A549 (cell line): ENCODE data around the gene TNS1.

Experiments used
- CBX2 ChIP-seq: fragments of 200-600 bp; sonication (generic); IDR thresholded peaks from 2 replicates; pipeline ENCODE4 v1.6.1; 2016; ENCODE audit warnings: low read depth, mild to moderate bottlenecking, borderline replicate concordance
- CTCF ChIP-seq: fragments of >200 bp; sonication (Bioruptor Twin); formaldehyde crosslinking; IDR thresholded peaks from 3 replicates; pipeline ENCODE4 v1.5.1; 2016
- NR3C1 ChIP-seq: fragments of >200 bp; sonication (Bioruptor Twin); formaldehyde crosslinking; IDR thresholded peaks from 3 replicates; pipeline ENCODE4 v1.6.1; 2017
- PHF8 ChIP-seq: fragments of 200-600 bp; sonication (generic); IDR thresholded peaks from 2 replicates; pipeline ENCODE4 v1.6.1; 2016; ENCODE audit warnings: low read depth, mild to moderate bottlenecking, antibody characterized with exemption, moderate library complexity, borderline replicate concordance
- POLR2A ChIP-seq: IDR thresholded peaks from 2 replicates; pipeline ENCODE4 v1.6.1; 2012; ENCODE audit warnings: mild to moderate bottlenecking, low read length
- POLR2AphosphoS2 ChIP-seq: conservative IDR thresholded peaks from 2 replicates; pipeline ENCODE4 v1.6.1; 2012; ENCODE audit warnings: low read length, improper control_type of control experiment, inconsistent platforms
- RCOR1 ChIP-seq: fragments of 150-350 bp; IDR thresholded peaks from 2 replicates; pipeline ENCODE4 v1.6.1; 2014; ENCODE audit warnings: antibody characterized with exemption, low read length, low read depth
- RFX5 ChIP-seq: fragments of 450-650 bp; IDR thresholded peaks from 2 replicates; pipeline ENCODE4 v1.7.1; 2014; ENCODE audit warnings: antibody characterized with exemption, mild to moderate bottlenecking, moderate library complexity
- RNF2 ChIP-seq: fragments of 200-600 bp; sonication (generic); IDR thresholded peaks from 2 replicates; pipeline ENCODE4 v1.6.1; 2016; ENCODE audit warnings: low read depth, mild to moderate bottlenecking, antibody characterized with exemption, moderate library complexity, borderline replicate concordance
- SREBF2 ChIP-seq: fragments of 450-650 bp; IDR thresholded peaks from 2 replicates; pipeline ENCODE4 v1.6.1; 2014; ENCODE audit warnings: mild to moderate bottlenecking, moderate library complexity
- TF ChIP-seq, protein P1 (sequence below): fragments of 200-600 bp; sonication (generic); IDR thresholded peaks from 2 replicates; pipeline ENCODE4 v1.6.1; 2016; ENCODE audit warnings: antibody characterized with exemption, mild to moderate bottlenecking, moderate library complexity
- TF ChIP-seq, protein P2 (sequence below): fragments of 450-650 bp; IDR thresholded peaks from 2 replicates; pipeline ENCODE4 v1.6.1; 2014; ENCODE audit warnings: antibody characterized with exemption

- TF ChIP-seq CTCF = no peak
- TF ChIP-seq PHF8 = no peak
- TF ChIP-seq CBX2 = no peak
- no peak for TF ChIP-seq POLR2A
- TF ChIP-seq POLR2AphosphoS2 = no peak
- TF ChIP-seq, protein P1, sequence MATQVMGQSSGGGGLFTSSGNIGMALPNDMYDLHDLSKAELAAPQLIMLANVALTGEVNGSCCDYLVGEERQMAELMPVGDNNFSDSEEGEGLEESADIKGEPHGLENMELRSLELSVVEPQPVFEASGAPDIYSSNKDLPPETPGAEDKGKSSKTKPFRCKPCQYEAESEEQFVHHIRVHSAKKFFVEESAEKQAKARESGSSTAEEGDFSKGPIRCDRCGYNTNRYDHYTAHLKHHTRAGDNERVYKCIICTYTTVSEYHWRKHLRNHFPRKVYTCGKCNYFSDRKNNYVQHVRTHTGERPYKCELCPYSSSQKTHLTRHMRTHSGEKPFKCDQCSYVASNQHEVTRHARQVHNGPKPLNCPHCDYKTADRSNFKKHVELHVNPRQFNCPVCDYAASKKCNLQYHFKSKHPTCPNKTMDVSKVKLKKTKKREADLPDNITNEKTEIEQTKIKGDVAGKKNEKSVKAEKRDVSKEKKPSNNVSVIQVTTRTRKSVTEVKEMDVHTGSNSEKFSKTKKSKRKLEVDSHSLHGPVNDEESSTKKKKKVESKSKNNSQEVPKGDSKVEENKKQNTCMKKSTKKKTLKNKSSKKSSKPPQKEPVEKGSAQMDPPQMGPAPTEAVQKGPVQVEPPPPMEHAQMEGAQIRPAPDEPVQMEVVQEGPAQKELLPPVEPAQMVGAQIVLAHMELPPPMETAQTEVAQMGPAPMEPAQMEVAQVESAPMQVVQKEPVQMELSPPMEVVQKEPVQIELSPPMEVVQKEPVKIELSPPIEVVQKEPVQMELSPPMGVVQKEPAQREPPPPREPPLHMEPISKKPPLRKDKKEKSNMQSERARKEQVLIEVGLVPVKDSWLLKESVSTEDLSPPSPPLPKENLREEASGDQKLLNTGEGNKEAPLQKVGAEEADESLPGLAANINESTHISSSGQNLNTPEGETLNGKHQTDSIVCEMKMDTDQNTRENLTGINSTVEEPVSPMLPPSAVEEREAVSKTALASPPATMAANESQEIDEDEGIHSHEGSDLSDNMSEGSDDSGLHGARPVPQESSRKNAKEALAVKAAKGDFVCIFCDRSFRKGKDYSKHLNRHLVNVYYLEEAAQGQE = no peak
- no peak for TF ChIP-seq NR3C1
- TF ChIP-seq RCOR1 = no peak
- TF ChIP-seq RFX5 = no peak
- TF ChIP-seq, protein P2, sequence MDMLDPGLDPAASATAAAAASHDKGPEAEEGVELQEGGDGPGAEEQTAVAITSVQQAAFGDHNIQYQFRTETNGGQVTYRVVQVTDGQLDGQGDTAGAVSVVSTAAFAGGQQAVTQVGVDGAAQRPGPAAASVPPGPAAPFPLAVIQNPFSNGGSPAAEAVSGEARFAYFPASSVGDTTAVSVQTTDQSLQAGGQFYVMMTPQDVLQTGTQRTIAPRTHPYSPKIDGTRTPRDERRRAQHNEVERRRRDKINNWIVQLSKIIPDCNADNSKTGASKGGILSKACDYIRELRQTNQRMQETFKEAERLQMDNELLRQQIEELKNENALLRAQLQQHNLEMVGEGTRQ = no peak
- no peak for TF ChIP-seq RNF2
- no peak for TF ChIP-seq SREBF2
Measured at GRCh38 chr2:217992061-217992460, 10.7 kb downstream of the TNS1 start.
